ENCODE measurements around the gene GINS1. TPM values are rescaled to one million over a fixed set of nuclear protein-coding genes. Genes with fewer than 3 reads are reported as not detected.

The GINS1 gene
- total and polyA plus RNA-seq, 12 donors = 0.30 to 7.0 (median 1.2) TPM

DNA sequence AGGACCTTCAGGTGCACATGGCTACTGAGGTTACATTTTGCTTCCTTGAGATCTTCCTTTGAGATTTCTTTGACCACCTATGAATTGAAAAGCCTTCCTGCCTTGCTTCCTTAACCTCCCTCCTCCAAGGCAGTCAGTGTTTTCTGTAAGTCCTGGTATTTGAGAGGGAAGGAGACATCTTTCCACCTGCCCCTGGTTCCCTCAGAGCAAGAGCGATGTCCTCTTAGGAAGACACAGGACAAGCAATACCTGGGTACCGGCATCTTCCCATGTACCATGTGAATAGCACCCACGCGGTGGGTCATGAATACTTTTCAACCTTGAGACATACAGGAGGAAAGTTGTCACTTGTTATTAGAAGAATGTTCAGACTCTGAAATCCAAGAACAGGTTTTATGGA, 37.1 kb downstream of the GINS1 start:
- no peaks in the 10 kb centered on the region for H3K27me3 ChIP-seq
- TF ChIP-seq POLR2A (IDR thresholded peaks at IDR 0.05) = no peak
- TF ChIP-seq, protein P1, sequence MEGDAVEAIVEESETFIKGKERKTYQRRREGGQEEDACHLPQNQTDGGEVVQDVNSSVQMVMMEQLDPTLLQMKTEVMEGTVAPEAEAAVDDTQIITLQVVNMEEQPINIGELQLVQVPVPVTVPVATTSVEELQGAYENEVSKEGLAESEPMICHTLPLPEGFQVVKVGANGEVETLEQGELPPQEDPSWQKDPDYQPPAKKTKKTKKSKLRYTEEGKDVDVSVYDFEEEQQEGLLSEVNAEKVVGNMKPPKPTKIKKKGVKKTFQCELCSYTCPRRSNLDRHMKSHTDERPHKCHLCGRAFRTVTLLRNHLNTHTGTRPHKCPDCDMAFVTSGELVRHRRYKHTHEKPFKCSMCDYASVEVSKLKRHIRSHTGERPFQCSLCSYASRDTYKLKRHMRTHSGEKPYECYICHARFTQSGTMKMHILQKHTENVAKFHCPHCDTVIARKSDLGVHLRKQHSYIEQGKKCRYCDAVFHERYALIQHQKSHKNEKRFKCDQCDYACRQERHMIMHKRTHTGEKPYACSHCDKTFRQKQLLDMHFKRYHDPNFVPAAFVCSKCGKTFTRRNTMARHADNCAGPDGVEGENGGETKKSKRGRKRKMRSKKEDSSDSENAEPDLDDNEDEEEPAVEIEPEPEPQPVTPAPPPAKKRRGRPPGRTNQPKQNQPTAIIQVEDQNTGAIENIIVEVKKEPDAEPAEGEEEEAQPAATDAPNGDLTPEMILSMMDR (IDR thresholded peaks at IDR 0.05) = no peak
- no peaks in the 10 kb centered on the region for H3K4me1 ChIP-seq (replicated peaks in 1 of 2)
- H3K36me3 ChIP-seq (replicated peaks in 1 of 2) = no peaks in the 10 kb centered on the region
- H3K4me3 ChIP-seq = no peak overlapping the region
- intact Hi-C loops (cut with DNase I) = no loop called here
- no peaks in the 10 kb centered on the region for H3K9me3 ChIP-seq (replicated peaks in 1 of 3)
- no peak overlapping the region for H3K27ac ChIP-seq
- 93 to 97% (median 96%) methylated on average over 4 of the region's 4 CpGs for WGBS, 4 donors
- no peak for DNase-seq

DNA sequence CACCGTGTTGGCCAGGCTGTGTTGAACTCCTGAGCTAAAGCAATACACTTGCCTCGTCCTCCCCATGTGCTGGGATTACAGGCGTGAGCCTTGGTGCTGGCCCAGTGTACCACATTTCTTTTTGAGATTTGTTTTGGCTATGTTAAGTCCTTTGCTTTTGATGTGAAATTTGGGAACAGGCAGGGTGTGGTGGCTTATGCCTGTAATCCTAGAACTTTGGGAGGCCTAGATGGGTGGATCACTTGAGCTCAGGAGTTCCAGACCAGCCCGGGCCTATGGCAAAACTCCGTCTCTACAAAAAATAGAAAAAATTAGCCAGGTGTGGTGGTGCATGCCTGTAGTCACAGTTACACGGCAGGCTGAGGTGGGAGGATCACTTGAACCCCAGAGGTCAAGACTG, 40.2 kb downstream of the GINS1 start:
- 87 to 100% (median 89%) methylated on average over 6 of the region's 6 CpGs for WGBS, 4 donors
- no peak for TF ChIP-seq POLR2A (IDR thresholded peaks at IDR 0.05)
- TF ChIP-seq, protein P1 (IDR thresholded peaks at IDR 0.05) = no peak

DNA sequence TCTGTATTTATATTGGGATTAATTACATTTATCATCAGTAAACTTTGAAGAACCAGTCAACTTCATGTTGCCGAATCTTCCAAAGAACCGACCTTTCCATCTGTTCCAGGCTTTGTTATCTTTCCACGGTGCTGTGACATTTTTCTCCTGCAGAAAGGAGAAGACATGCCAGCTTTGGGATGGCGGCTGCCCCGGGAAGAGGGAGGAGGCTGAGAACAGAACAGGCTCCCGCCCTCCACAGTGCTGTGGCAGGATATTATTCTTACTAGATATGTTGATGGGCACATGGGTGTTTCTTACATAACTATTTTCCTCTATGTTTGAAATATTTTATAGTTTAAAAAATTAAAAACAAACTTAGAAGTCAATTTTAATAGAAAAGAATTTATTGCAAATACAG, 44.9 kb downstream of the GINS1 start:
- H3K9me3 ChIP-seq (replicated peaks in 1 of 3) = no peaks in the 10 kb centered on the region
- no peaks in the 10 kb centered on the region for H3K27me3 ChIP-seq
- H3K36me3 ChIP-seq (replicated peaks in 1 of 2) = peaks cover 0 to 6% of the 10 kb centered on the region in 2 donors
- H3K27ac ChIP-seq = no peak overlapping the region
- 83 to 88% (median 84%) methylated on average over 6 of the region's 6 CpGs for WGBS, 4 donors
- no peak for DNase-seq
- intact Hi-C loops (cut with DNase I) = no loop called here
- TF ChIP-seq POLR2A (IDR thresholded peaks at IDR 0.05) = no peak
- TF ChIP-seq, protein P1 (IDR thresholded peaks at IDR 0.05) = no peak
- no peak overlapping the region for H3K4me3 ChIP-seq
- H3K4me1 ChIP-seq (replicated peaks in 1 of 2) = no peaks in the 10 kb centered on the region

More for the DNA sequence above, 40.2 kb downstream of the GINS1 start:
- no peaks in the 10 kb centered on the region for H3K27me3 ChIP-seq
- DNase-seq = no peak
- H3K27ac ChIP-seq = no peak overlapping the region
- H3K36me3 ChIP-seq (replicated peaks in 1 of 2) = no peaks in the 10 kb centered on the region
- intact Hi-C loops (cut with DNase I) = no loop called here
- no peak overlapping the region for H3K4me3 ChIP-seq
- no peaks in the 10 kb centered on the region for H3K9me3 ChIP-seq (replicated peaks in 1 of 3)
- no peaks in the 10 kb centered on the region for H3K4me1 ChIP-seq (replicated peaks in 1 of 2)

- no peak overlapping the region for H3K27ac ChIP-seq
- intact Hi-C loops (cut with DNase I) = no loop called here
- H3K4me3 ChIP-seq = no peak overlapping the region
- TF ChIP-seq POLR2A (IDR thresholded peaks at IDR 0.05) = no peak
- TF ChIP-seq, protein P1 (IDR thresholded peaks at IDR 0.05) = no peak
- H3K27me3 ChIP-seq = no peaks in the 10 kb centered on the region
- DNase-seq = peak in 1 of 7 donors; percentile 13
- peaks cover 0 to 6% of the 10 kb centered on the region in 2 donors for H3K36me3 ChIP-seq (replicated peaks in 1 of 2)
- H3K4me1 ChIP-seq (replicated peaks in 1 of 2) = no peaks in the 10 kb centered on the region
- no peaks in the 10 kb centered on the region for H3K9me3 ChIP-seq (replicated peaks in 1 of 3)
- WGBS, 4 donors = 78 to 86% (median 84%) methylated on average over 23 to 25 of the region's 25 CpGs
These were observed 45.8 kb downstream of the GINS1 start for GRCh38 chr20:25453035-25453810.
